Esophagus squamous epithelium (tissue), 5 donors: ENCODE data around the gene RIMKLA. TPM values are rescaled to one million over a fixed set of nuclear protein-coding genes. Genes with fewer than 3 reads are reported as not detected.

Source experiments
- DNase-seq: peaks from one replicate; lab custom pipeline; 2025; lab: John Stamatoyannopoulos, UW
- H3K27ac ChIP-seq, 4 donors: fragments of 200-600 bp; sonication (generic); one replicate each; pipeline ENCODE4 v1.5.1; 2016 to 2019; ENCODE audit warnings: mild to moderate bottlenecking in 1 of 4
- H3K27me3 ChIP-seq, 4 donors: fragments of 200-600 bp; sonication (generic); 1 replicate in 3 of 4; 2 replicates in 1 of 4; pipeline versions ENCODE4 v1.5.1 to v1.6.0; 2017 to 2021; ENCODE audit warnings: antibody characterized with exemption in 1 of 4
- H3K36me3 ChIP-seq, 3 donors: fragments of 200-600 bp; sonication (generic); one replicate each; pipeline ENCODE4 v1.5.1; 2016 to 2019
- H3K4me1 ChIP-seq, 3 donors: fragments of 200-600 bp; sonication (generic); one replicate each; pipeline ENCODE4 v1.5.1; 2017 to 2019
- H3K4me3 ChIP-seq, 4 donors: fragments of 200-600 bp; sonication (generic); 1 replicate in 3 of 4; 2 replicates in 1 of 4; pipeline ENCODE4 v1.5.1; 2016 to 2019; ENCODE audit warnings: mild to moderate bottlenecking in 2 of 4, moderate library complexity in 1 of 4
- H3K9me3 ChIP-seq, 3 donors: fragments of 200-600 bp; sonication (generic); one replicate each; pipeline ENCODE4 v1.5.1; 2016 to 2019
- CTCF ChIP-seq, 6 experiments: fragments of 450-650 bp in 4 of 6; fragments of 200-600 bp in 2 of 6; sonication (generic) in 2 of 6; IDR thresholded peaks; one replicate each; pipeline ENCODE4 v1.5.1; 2016 to 2019; ENCODE audit warnings: antibody characterized with exemption in 6 of 6, mild to moderate bottlenecking in 4 of 6, moderate library complexity in 4 of 6
- POLR2A ChIP-seq, 4 donors: fragments of 450-650 bp; IDR thresholded peaks; one replicate each; pipeline ENCODE4 v1.6.1; 2017; ENCODE audit warnings: antibody characterized with exemption in 4 of 4, mild to moderate bottlenecking in 4 of 4, moderate library complexity in 3 of 4
- WGBS, 2 donors: methylation state at CpG; one replicate each; pipeline ENCODE4 v1.1.5; 2018; 5-methylcytosine and 5-hydroxymethylcytosine counted together
- intact Hi-C: fragments of 100-400 bp; cut with DNase I; formaldehyde crosslinking; loops from one replicate; pipeline ENCODE4 v1.15.0; 2022
- total RNA-seq, 4 donors: library from RNA; depleted of rRNA; stranded (reverse); fragments of >200 nt; gene quantifications; one replicate each; pipeline ENCODE4 v1.1.0, GENCODE V29; 2016
- donor health status: DM: yes; HTN: yes; CAD: no.

Gene RIMKLA
- total RNA-seq, 4 donors from 2014 or later, result 0.04 to 0.57 (median 0.06) TPM; not detected in 1

DNA sequence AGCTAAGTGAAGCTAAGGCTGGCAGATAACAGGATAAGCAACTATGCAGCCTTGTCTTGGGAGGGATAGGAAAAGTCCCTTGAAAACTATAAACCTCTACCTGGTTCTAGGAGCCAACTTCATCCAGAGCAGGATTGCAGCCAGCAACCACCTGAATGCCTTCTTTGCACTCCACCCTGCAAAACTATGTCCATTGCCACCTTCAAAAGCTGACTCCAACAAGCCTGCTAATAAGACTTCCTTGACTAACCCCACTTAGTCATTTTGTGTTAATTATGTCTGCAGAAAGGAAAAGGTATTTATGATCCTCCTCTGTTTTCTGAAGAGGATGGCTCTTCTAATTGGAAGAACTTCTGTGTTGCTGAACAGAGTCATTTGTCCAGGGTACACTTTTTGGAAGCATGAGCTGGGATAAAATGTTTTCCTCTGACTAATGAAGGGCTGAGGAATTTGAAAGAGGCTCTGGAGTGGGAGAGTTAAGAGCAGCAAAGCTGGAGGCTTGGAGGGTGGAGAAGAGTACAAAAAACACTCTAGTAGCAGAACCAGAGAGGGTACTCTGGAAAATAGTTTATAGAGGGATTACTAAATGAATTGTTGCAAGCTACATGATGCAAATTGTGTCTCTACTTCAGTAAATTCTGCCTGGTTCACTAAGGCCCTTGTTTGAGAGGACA lies 9.6 kb upstream of the RIMKLA start:
- Histone ChIP-seq H3K4me1 (peaks cover 0 to 13% (median 0%) of the 10 kb centered on the region in 3 donors), H3K36me3 (no peaks in the 10 kb centered on the region), H3K9me3 (no peaks in the 10 kb centered on the region), H3K27ac (no peak overlapping the region), H3K27me3 (peaks cover 0 to 8% (median 0%) of the 10 kb centered on the region in 4 donors), H3K4me3 (no peak overlapping the region)
- TF ChIP-seq CTCF (IDR thresholded peaks at IDR 0.05) (no peak), POLR2A (IDR thresholded peaks at IDR 0.05) (no peak)
- DNase-seq, result no peak
- intact Hi-C loops, result no loop called here

- no peak for DNase-seq
- Histone ChIP-seq H3K9me3 (no peaks in the 10 kb centered on the region), H3K27me3 (peaks cover 0 to 14% (median 0%) of the 10 kb centered on the region in 4 donors), H3K36me3 (no peaks in the 10 kb centered on the region), H3K4me1 (peaks cover 0 to 13% (median 0%) of the 10 kb centered on the region in 3 donors), H3K27ac (no peak overlapping the region), H3K4me3 (no peak overlapping the region)
- WGBS, 2 donors, result 89 to 90% methylated on average over 2 of the region's 2 CpGs
- TF ChIP-seq CTCF (IDR thresholded peaks at IDR 0.05), result no peak
- no peak for TF ChIP-seq POLR2A (IDR thresholded peaks at IDR 0.05)
- intact Hi-C loops, result no loop called here
These were observed 7.8 kb upstream of the RIMKLA start for GRCh38 chr1:42372796-42373195.

DNA sequence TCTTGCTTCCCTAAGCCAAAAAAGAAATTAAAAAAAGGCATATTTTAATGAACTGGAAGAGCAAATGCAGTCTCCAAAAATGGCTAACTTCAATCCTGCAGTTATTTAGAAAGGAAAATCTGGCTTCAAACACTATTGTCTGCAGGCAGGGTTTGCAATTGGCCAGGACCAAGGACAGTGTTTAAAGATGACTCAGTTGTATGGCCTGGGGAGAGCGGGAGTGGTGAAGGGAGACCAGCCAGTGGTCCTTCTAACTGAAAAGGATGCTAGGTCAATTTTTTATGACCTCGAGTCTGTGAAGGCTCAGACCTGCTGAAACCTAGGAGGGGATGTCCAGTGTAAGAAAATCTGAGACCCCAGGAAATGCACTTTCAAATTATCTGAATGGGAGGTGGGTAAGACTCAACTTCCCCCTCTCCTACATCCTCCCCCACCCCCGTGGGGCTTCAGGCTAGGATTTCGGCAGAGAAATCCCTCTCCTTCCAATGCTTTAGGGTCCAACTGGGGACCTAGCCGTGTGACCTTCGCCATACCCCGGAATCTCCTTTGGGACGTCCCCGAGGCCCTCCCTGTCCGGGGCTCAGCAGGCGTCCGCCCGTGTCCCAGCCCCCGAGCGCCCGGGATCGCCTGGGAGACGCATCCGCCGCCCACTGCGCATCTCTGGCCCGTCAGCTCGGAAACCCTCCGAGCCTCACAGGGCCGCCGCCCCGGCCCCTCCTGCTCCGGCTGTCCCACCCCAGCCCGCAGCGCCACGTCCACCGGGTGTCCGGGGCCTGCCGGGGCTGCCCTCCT lies 602 bp upstream of the RIMKLA start:
- Histone ChIP-seq H3K27me3 (peaks cover 0 to 68% (median 5%) of the 10 kb centered on the region in 4 donors), H3K4me3 (peak overlapping the region; percentile 41 to 67 (median 54)), H3K36me3 (no peaks in the 10 kb centered on the region), H3K4me1 (peaks cover 5 to 15% (median 6%) of the 10 kb centered on the region in 3 donors), H3K27ac (no peak overlapping the region), H3K9me3 (no peaks in the 10 kb centered on the region)
- WGBS, 2 donors, result 3% methylated on average over 6 to 15 of the region's 34 CpGs
- no peak for TF ChIP-seq CTCF (IDR thresholded peaks at IDR 0.05)
- TF ChIP-seq POLR2A (IDR thresholded peaks at IDR 0.05), result no peak
- intact Hi-C loops, result no loop called here
- DNase-seq, result no peak

DNA sequence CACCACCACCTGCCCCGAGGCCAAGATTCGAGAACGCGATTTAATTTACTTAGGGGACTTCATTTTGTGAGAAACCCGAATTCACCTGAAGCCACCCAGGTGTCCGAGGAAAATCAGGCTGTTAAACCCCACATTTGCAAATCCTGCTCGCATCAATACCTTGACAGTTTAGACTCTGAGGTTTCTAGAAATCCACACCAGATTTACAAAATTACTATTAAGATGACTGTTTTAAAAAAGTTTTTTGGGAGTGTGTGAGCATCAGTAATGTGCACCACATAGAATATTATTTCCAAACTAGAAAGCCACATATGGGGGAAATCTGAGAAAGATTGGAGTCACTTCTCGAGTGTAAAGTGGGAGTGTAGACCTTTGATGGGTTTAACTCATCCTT lies 685 bp downstream of the RIMKLA start:
- peak overlapping the region; percentile 41 to 67 (median 54) for H3K4me3 ChIP-seq
- peaks cover 5 to 15% (median 6%) of the 10 kb centered on the region in 3 donors for H3K4me1 ChIP-seq
- H3K9me3 ChIP-seq, result no peaks in the 10 kb centered on the region
- DNase-seq, result no peak
- intact Hi-C loops, result no loop called here
- H3K27me3 ChIP-seq, result peaks cover 0 to 69% (median 5%) of the 10 kb centered on the region in 4 donors
- 19 to 32% methylated on average over 7 to 8 of the region's 8 CpGs for whole genome bisulfite sequencing, 2 donors
- TF ChIP-seq CTCF (IDR thresholded peaks at IDR 0.05), result no peak
- no peak for TF ChIP-seq POLR2A (IDR thresholded peaks at IDR 0.05)
- no peak overlapping the region for H3K27ac ChIP-seq
- H3K36me3 ChIP-seq, result no peaks in the 10 kb centered on the region

DNA sequence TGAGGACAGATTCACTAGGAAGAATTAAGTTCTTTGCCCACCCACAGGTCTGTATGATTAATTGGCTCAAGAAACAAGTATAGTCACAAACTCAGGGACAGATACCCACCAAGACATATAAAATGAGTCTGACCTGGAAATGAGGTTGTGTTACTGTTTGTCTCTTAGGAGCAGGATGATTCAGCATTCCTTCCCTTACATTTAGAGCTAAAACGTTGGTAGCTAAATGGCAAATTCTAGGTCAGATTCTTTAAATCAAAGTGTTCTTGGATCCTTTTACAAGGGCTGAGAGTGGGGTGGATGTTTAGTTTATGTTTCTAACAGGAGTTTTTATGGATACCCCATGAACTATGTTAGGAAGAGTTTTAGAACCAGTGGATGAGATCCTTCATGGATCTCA lies 4.7 kb downstream of the RIMKLA start:
- H3K27ac ChIP-seq, result no peak overlapping the region
- WGBS, 2 donors, result 8 to 17% methylated on average over 1 of the region's 1 CpG
- no peak for DNase-seq
- no peaks in the 10 kb centered on the region for H3K9me3 ChIP-seq
- no peak for TF ChIP-seq CTCF (IDR thresholded peaks at IDR 0.05)
- no peak for TF ChIP-seq POLR2A (IDR thresholded peaks at IDR 0.05)
- peaks cover 0 to 52% (median 5%) of the 10 kb centered on the region in 4 donors for H3K27me3 ChIP-seq
- peaks cover 2 to 10% (median 5%) of the 10 kb centered on the region in 3 donors for H3K4me1 ChIP-seq
- H3K4me3 ChIP-seq, result no peak overlapping the region
- intact Hi-C loops, result no loop called here
- no peaks in the 10 kb centered on the region for H3K36me3 ChIP-seq
